ENCODE measurements around the gene ARF4. TPM values are rescaled to one million over a fixed set of nuclear protein-coding genes. Genes with fewer than 3 reads are reported as not detected.
"Not testable (repeated sequence)": the region's sequence is repeated elsewhere in the genome, so short reads cannot be mapped to it uniquely, and the experiment has no call there.

Gene ARF4
- total RNA-seq, result 100 to 1,000 TPM in 1 of 2 donors, 10 to 100 TPM in 1; 80.1 to 114 TPM
- long read RNA-seq, transcript ARF4-201 (6 exons, 1,660 nt), result major isoform, 70 of 75 reads
- long read RNA-seq, partial matches to known transcripts, result 0 of 75 reads
- long read RNA-seq, other reads (novel, unspliced or antisense), result 4 of 75 reads

DNA sequence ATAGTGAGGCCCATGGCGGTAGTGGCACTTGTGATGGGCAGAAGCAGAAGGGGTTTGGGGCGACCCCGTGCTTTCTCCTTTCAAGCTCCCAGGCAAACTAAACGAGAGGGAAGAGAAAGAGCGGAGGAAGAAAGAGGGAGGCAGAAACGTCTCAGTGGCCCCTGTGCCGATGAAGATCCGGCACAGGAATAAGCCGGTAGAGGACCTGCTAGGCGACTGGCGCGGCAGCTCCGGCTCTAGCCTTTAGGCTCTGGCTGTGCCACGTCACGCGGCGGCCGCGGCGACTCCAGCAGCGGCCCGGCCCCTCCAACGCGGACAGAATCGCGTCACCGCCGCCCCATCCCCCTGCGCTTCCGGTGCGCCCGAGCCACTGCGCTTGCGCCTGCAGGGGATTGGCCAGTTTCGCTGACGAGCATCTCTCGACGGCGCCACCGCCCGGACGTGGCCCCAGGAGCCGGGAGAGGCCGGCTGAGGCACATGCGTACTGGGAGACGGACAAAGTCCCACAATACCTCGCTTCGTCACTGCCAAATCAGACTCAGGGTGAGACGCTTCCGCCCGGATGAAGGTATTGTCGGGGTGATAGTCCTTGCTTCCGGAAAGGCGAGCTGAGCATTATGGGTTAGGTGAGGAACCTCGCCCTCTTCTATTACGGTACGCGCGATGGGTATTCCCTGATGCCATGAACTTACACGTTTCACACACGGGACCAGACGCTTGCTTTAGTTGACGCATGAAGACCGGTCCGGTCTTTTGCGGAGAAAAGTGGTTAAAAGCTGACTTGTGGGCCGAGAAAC is at the start of gene ARF4:
TSS of gene ARF4 (minus strand) at position 218 of the 797 bp plus-strand sequence. CDS start at position 14, 204 bp downstream.
- intact Hi-C loops (cut with DNase I), result loop anchor here (5.0 kb wide), 1 partner anchor 40 kb away; the partner anchor contains the start of gene PDE12 (in 2 of the 2)
- peak; percentile 99 for DNase-seq
- ATAC-seq, result peak; percentile 95

DNA sequence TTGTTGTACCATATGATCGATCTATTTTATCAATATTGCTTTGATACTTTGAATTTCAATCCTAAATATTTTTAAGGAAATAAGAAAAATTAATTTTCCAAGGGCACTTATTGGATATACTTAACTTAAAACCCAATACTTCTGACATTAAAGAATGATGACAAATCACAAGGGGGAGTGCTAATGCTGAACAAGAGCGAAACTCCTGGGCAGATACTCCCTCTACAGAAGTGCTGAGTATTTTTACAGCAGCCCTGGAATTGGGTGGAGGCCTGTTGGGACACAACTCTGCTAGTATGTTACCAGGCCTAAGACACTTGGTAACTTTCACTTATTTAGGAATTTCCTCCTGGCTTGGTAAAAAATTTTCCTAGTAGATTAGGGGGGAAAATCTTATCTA is 49.6 kb upstream of the ARF4 start:
- ATAC-seq (peak; percentile 82 to 84), DNase-seq (no peak)
- intact Hi-C loops (cut with DNase I), result no loop called here

- intact Hi-C loops (cut with DNase I), result no loop called here
- DNase-seq (no peak), ATAC-seq (no peak)
These were observed 47.6 kb upstream of the ARF4 start for GRCh38 chr3:57644740-57645139.

GRCh38 chr3:57637391-57637790 is 40.2 kb upstream of the ARF4 start:
- DNase-seq (no peak), ATAC-seq (no peak)
- intact Hi-C loops (cut with DNase I), result no loop called here

GRCh38 chr3:57634259-57634658 is 37.1 kb upstream of the ARF4 start:
- intact Hi-C loops (cut with DNase I); ATAC-seq; DNase-seq: not testable (repeated sequence)

- DNase-seq (no peak), ATAC-seq (no peak)
- intact Hi-C loops (cut with DNase I), result no loop called here
These were observed 30.8 kb upstream of the ARF4 start for GRCh38 chr3:57627976-57628375.

DNA sequence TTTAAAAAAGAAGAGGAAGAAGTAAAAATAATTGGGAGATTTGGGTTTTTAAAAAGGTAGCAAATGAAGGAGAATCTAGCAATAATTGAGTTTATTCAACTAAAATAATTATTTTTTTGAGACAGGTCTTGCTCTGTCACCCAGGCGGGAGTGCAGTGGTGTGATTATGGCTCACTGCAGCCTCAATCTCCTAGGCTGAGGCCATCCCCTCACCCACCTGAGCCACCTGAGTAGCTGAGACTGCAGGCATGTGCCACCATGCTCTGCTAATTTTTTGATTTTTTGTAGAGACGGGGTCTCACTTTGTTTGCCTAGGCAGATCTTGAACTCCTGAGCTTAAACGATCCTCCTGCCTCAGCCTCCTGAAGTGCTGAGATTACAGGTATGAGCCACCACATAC is 27.7 kb upstream of the ARF4 start:
- DNase-seq, result no peak
- ATAC-seq, result no peak
- intact Hi-C loops (cut with DNase I), result no loop called here

GRCh38 chr3:57622362-57622761 is 25.2 kb upstream of the ARF4 start:
- intact Hi-C loops (cut with DNase I), result no loop called here
- ATAC-seq (no peak), DNase-seq (no peak)

GRCh38 chr3:57617739-57618138 is 20.6 kb upstream of the ARF4 start:
- no peak for DNase-seq
- intact Hi-C loops (cut with DNase I), result no loop called here
- ATAC-seq, result no peak

- intact Hi-C loops (cut with DNase I), result no loop called here
- DNase-seq (no peak), ATAC-seq (no peak)
These were observed 19.1 kb upstream of the ARF4 start for GRCh38 chr3:57616233-57616632.

GRCh38 chr3:57611870-57612269 is 14.7 kb upstream of the ARF4 start:
- ATAC-seq; DNase-seq; intact Hi-C loops (cut with DNase I): not testable (repeated sequence)

GRCh38 chr3:57605683-57606082 is 8.5 kb upstream of the ARF4 start:
- no peak for ATAC-seq
- intact Hi-C loops (cut with DNase I), result no loop called here

DNA sequence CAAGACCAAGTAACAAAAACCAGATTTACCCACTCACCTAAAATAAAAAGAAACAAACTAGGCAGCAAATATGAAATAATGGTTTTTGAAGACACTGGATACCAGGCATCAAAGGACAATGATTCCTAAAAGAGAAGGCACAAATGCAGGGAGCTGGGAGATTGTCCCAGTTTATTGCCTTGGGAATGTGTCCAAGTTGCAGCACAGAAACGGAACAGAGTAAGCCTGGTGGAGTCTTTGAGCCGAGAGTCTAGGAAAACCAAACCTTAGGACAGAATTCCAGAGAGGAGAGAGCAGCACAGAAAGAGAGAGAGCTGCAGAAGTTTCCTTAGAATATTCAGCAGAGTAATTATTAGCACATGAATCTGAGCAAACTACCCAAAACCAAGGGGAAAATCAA is 7.8 kb upstream of the ARF4 start:
- ATAC-seq (no peak), DNase-seq (no peak)
- intact Hi-C loops (cut with DNase I), result no loop called here

More at GRCh38 chr3:57605683-57606082, 8.5 kb upstream of the ARF4 start:
- no peak for DNase-seq

DNA sequence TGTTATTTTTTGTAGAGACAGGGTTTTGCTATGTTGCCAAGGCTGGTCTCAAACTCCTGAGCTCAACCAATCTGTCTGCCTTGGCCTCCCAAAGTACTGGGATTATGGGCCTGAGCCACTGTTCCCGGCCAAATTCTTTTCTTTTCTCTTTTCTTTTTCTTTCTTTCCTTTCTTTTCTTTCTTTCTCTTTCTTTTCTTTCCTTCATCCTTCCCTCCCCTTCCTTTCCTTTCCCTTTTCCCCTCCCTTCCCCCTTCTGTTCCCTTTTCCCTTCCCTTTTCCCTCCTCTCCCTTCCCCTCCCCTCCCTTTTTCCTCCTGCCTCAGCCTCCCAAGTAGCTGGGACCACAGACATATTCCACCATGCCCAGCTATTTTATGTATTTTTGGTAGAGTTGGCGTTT is 3.1 kb upstream of the ARF4 start:
- intact Hi-C loops (cut with DNase I), result no loop called here
- DNase-seq, result no peak
- no peak for ATAC-seq

DNA sequence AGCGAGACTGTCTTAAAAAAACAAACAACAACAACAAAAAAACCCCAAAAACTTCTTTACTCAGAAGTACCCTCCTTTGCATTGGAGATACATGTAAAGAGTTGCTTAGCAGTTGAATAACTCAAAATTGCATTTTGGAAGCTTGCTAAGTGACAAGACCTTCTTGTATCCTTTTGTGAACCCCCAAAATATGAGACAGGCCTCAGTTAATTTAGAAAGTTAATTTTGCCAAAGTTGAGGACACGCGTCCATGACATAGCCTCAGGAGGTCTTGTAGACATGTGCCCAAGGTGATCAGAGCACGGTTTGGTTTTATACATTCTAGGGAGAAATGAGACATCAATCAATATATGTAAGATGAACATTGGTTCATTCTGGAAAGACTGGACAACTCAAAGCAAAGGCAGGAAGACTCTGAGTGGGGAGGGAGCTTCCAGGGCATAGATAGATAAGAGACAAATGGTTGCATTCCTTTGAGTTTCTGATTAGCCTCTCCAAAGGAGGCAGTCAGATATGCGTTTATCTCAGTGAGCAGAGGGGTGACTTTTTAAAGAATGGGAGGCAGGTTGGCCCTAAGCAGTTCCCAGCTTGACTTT is 1.7 kb upstream of the ARF4 start:
- intact Hi-C loops (cut with DNase I), result loop anchor here (5.0 kb wide), 1 partner anchor 42 kb away; the partner anchor contains the start of gene PDE12 (in 2 of the 2)
- DNase-seq (no peak), ATAC-seq (no peak)

DNA sequence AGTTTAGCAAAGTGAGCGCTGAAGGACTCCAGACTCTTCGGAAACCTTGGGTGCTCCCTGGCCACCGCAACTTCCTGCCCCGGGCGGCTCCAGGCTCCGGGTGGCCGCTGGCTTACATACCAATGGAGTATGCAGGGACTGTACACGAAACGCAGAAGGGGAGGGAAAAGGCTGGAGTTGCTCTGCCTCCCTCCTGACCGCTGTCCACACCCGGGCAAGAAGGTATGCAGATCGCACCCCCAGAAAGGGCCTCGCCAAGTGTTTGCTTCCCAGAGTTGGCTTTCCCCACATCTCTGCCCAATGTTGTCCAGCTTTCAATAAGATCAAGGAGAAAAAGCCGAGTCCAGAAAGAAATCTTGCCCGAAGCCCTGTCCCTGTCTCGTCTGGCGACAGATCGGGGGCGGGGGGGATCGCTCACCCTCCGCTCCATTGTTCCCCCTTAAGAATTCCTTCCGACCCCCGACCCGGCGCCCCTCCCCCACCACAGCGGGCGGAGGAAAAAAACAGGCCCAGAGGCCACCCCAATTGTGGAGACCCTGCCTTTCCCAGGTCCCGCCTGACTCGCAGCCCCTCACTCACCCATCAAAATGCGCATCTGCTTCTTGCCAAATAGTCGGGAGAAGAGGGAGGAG is 533 bp downstream of the ARF4 start:
- intact Hi-C loops (cut with DNase I), result loop anchor here (5.0 kb wide), 1 partner anchor 39 kb away; the partner anchor contains the start of gene PDE12 (in 2 of the 2)
- DNase-seq, result peak; percentile 87
- ATAC-seq, result peak; percentile 69 to 77

GRCh38 chr3:57594576-57594975 is 2.6 kb downstream of the ARF4 start:
- intact Hi-C loops (cut with DNase I), result no loop called here
- DNase-seq, result no peak
- no peak for ATAC-seq

DNA sequence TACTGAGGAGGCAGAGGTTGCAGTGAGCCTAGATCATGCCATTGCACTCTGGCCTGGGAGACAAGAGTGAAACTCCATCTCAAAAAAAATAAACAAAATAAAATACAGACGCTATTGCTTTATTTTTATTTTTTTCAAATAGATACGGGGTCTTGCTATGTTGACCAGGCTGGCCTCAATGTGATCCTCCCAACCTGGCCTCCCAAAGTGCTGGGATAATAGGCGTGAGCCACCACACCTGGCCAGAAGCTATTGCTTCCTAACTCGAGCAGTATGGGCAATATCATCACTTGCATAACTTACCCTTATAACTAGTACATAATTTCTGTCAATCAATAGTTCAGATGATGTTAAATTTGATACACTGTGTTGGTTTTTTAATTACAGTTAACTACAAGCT is 3.0 kb downstream of the ARF4 start:
- no peak for ATAC-seq
- no peak for DNase-seq
- intact Hi-C loops (cut with DNase I), result no loop called here

- intact Hi-C loops (cut with DNase I), result no loop called here
- DNase-seq (no peak), ATAC-seq (no peak)
These were observed 4.8 kb downstream of the ARF4 start for GRCh38 chr3:57592306-57592705.

DNA sequence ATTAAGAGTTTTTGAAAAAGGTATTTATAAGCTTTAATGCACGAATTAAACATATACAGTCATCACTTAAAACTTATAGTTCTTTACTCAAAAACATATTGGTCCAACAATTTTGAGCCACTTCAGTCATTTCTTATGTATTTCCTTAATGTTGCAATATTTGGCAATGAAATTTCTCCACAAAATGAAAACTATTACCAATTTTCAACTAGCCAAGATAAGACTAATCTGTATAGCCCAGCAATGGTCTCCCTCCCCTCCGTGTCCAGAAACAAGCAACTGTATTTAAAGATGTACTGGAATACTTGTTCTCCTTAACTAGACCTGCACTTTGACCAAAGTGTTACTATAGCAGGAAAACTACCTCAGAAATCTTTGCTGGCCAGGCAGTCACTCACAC is 9.2 kb downstream of the ARF4 start:
- intact Hi-C loops (cut with DNase I), result no loop called here
- DNase-seq (no peak), ATAC-seq (no peak)

Data from left cardiac atrium (tissue), 4 donors.